Left cardiac atrium (tissue), 4 donors: ENCODE data around the gene CDK12. TPM values are rescaled to one million over a fixed set of nuclear protein-coding genes. Genes with fewer than 3 reads are reported as not detected.
"Not testable (repeated sequence)": the region's sequence is repeated elsewhere in the genome, so short reads cannot be mapped to it uniquely, and the experiment has no call there.

Experiments
- ATAC-seq, 2 donors: fragments of 200-7000 bp; cut with Tn5 transposase; one replicate each; pipeline ENCODE4 v1.9.1; 2020; ENCODE audit warnings: mild to moderate bottlenecking in 2 of 2, moderate library complexity in 2 of 2
- DNase-seq: peaks from one replicate; pipeline ENCODE4 v3.0.0-alpha.2; 2020
- intact Hi-C, 2 donors: fragments of 100-400 bp; cut with DNase I; formaldehyde crosslinking; loops; one replicate each; pipeline versions ENCODE4 v1.14.1 to v1.15.1; 2022 to 2023
- total RNA-seq, 2 donors: library from RNA; stranded (reverse); fragmentation: NEBNext Ultra II Directional; extraction: Animal tissue kit (Norgen Biotek cat#: 25700); gene quantifications; one replicate each; pipeline ENCODE4 v1.2.1, GENCODE V29; 2021
- donor health status: DM: no; HTN: yes; CAD: no.
- donor health status: DM: no; HTN: yes; CAD: no; lungs with severe emphysema.
- donor health status: DM: yes; HTN: yes; CAD: no.
- donor health status: Dilated cardiomyopathy.

Gene CDK12
- total RNA-seq, 2 donors from 2014 or later = 23.7 to 28.6 TPM

DNA sequence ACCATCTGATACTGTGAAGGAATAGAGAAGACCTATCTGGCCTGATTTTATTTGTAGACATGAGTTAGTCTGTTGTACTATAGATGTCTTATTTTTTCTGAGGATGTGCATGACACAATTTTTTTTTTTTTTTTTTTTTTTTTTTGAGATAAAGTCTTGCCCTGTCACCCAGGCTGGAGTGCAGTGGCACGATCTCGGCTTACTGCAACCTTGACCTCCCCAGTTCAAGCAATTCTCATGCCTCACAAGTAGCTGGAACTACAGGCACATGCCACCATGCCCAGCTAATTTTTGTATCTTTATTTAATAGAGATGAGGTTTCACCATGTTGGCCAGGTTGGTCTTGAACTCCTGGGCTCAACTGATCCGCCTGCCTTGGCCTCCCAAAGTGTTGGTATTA, 26.2 kb downstream of the CDK12 start:
- DNase-seq, ATAC-seq, intact Hi-C loops: not testable (repeated sequence)

DNA sequence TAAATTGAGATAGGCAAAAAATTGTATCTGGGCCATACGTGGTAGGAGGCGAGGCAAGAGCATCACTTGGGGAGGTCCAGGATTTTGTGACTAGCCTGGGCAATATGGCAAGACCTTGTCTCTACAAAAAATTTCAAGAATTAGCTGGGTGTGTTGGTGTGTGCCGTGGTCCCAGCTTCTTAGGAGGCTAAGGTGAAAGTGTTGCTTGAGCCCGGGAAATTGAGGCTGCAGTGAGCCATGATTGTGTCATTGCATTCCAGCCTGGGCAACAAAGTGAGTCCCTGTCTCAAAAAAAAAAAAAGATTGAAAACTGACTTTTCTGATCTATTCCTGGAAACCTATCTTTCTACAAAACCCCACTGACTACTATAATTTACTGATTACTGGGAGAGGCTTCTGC, 26.7 kb downstream of the CDK12 start:
- DNase-seq (no peak), ATAC-seq (no peak)
- intact Hi-C loops = no loop called here

GRCh38 chr17:39496921-39497320, 35.6 kb downstream of the CDK12 start:
- intact Hi-C loops, DNase-seq, ATAC-seq: not testable (repeated sequence)

DNA sequence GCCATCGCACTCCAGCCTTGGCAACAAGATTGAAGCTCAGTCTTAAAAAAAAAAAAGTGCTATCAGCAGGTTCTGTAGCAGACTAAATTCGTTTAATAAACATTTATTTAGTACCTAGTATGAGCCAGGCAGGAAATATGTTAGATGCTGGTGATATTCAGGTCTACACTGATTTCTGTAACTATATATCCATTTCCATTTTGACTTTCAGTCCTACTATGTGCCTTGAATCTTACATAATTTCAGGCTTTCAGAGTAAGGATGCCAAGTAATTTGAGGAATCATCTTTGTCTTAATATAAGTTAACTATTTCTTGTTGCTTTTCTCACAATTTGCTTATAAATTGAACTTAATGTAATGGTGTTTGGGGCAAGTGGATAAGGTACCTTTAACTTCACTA, 46.2 kb downstream of the CDK12 start:
- intact Hi-C loops = no loop called here
- ATAC-seq (no peak), DNase-seq (no peak)

DNA sequence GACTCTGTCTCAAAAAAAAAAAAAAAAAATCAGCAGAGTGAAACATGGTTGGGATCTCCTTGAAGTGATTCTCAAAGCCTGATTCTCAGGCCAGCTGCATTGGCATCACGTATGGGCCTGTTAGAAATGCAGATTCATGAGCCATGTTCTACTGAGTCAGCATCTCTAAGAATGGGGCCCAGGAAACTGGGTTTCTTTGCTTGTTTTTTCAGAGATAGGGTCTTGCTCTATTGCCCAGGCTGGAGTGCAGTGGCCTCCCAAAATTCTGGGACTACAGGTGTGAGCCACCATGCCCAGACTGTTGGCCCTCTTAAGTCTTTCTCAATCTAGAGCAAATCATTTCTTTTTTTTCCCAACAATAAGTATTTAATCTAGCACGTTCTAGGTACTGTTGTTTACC, 47.7 kb downstream of the CDK12 start:
- no peak for ATAC-seq
- intact Hi-C loops = no loop called here
- DNase-seq = no peak

DNA sequence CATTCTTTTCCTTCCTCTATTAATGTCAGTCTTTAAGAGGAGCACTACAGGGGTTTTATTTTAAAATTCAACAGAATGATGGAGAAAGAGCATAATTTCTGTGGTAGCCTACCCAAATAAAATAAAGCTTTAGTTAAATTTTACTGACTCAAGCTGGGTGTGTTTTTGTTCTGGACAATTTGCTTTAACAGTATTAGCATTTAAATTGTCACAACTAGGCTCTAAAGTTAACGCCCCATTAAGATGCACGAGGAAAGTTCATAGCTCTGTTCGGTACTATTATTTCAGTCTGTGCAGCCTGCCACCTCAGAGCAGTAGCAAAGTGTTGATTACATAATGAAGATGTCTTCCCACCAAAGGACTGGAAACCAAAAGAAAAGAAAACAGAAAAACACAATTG, 52.0 kb downstream of the CDK12 start:
- DNase-seq (no peak), ATAC-seq (no peak)
- intact Hi-C loops = loop anchor here in 1 of 2 donors (10.0 kb wide), 1 partner anchor 79 kb away; no protein-coding TSS in a partner anchor

- ATAC-seq = no peak
- intact Hi-C loops = loop anchor here in 1 of 2 donors (10.0 kb wide), 1 partner anchor 79 kb away; no protein-coding TSS in a partner anchor
Measured at GRCh38 chr17:39513915-39514314, 52.6 kb downstream of the CDK12 start.

GRCh38 chr17:39517224-39517623, 55.9 kb downstream of the CDK12 start:
- no peak for DNase-seq
- ATAC-seq = no peak
- intact Hi-C loops = loop anchor here in 1 of 2 donors (10.0 kb wide), 1 partner anchor 82 kb away; no protein-coding TSS in a partner anchor

More at GRCh38 chr17:39513915-39514314, 52.6 kb downstream of the CDK12 start:
- no peak for DNase-seq

GRCh38 chr17:39525801-39526506, 64.7 kb downstream of the CDK12 start:
- DNase-seq = no peak
- ATAC-seq = no peak
- intact Hi-C loops = no loop called here

- DNase-seq = no peak
- intact Hi-C loops = no loop called here
- peak in 1 of 2 donors; percentile 42 for ATAC-seq
Measured at GRCh38 chr17:39527220-39527813, 66.0 kb downstream of the CDK12 start.

GRCh38 chr17:39529455-39529854, 68.2 kb downstream of the CDK12 start:
- no peak for ATAC-seq
- intact Hi-C loops = no loop called here
- no peak for DNase-seq

- intact Hi-C loops = no loop called here
- ATAC-seq (peak in 1 of 2 donors; percentile 15), DNase-seq (no peak)
Measured at GRCh38 chr17:39530513-39530912, 69.2 kb downstream of the CDK12 start.

DNA sequence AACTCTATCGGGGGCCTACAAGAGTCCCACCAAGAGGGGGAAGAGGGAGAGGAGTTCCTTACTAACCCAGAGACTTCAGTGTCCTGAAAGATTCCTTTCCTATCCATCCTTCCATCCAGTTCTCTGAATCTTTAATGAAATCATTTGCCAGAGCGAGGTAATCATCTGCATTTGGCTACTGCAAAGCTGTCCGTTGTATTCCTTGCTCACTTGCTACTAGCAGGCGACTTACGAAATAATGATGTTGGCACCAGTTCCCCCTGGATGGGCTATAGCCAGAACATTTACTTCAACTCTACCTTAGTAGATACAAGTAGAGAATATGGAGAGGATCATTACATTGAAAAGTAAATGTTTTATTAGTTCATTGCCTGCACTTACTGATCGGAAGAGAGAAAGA, 70.0 kb downstream of the CDK12 start:
- no peak for ATAC-seq
- intact Hi-C loops = no loop called here
- no peak for DNase-seq

GRCh38 chr17:39533891-39534290, 72.6 kb downstream of the CDK12 start:
- intact Hi-C loops = no loop called here
- no peak for ATAC-seq

GRCh38 chr17:39534768-39535405, 73.6 kb downstream of the CDK12 start:
- ATAC-seq (no peak), DNase-seq (no peak)
- intact Hi-C loops = no loop called here

More at GRCh38 chr17:39533891-39534290, 72.6 kb downstream of the CDK12 start:
- DNase-seq = no peak

GRCh38 chr17:39536468-39536867, 75.2 kb downstream of the CDK12 start:
- ATAC-seq (peak in 1 of 2 donors; percentile 45), DNase-seq (no peak)
- intact Hi-C loops = no loop called here

DNA sequence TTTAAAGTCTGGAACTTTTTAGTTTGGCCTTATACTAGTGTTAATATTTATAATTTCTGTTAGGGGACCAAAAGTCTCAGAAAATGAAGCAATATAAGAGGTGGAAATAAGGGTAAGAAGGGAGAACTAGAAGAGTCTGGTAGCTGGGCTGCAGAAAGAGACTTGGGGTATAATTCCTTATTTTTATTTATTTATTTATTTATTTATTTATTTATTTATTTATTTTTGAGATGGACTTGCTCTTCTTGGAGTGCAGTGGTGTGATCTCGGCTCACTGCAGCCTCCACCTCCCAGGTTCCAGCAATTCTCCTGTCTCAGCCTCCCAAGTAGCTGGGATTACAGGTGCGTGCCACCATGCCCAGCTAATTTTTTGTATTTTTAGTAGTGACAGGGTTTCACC, 76.1 kb downstream of the CDK12 start:
- intact Hi-C loops, ATAC-seq, DNase-seq: not testable (repeated sequence)

DNA sequence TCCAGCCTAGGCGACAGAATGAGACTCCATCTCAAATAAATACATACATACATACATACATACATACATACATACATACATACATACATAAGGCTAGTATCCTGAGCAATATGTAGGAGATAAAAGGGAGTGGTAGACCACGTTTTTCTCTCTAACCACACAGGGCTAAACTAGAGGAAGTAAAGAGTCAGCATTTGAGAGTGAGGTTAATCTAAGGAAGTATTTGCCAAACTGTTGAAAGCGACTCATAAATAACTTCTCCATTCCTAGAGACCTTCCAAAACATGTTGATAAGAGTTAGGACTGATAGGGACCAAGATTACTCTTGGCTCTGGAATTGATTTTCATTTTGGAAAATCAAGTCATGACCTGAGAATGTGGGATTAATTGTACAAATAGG, 77.6 kb downstream of the CDK12 start:
- intact Hi-C loops = no loop called here
- peak in 1 of 2 donors; percentile 12 for ATAC-seq
- DNase-seq = no peak

- DNase-seq = no peak
- intact Hi-C loops = no loop called here
- no peak for ATAC-seq
Measured at GRCh38 chr17:39540611-39541010, 79.3 kb downstream of the CDK12 start.

GRCh38 chr17:39541652-39542051, 80.4 kb downstream of the CDK12 start:
- intact Hi-C loops = no loop called here
- ATAC-seq = no peak
- DNase-seq = no peak
